Measurements from ENCODE around the gene CD74. TPM values are rescaled to one million over a fixed set of nuclear protein-coding genes. Genes with fewer than 3 reads are reported as not detected.
A peak's percentile ranks its signal among the peaks of the same experiment; 100 is the strongest.
"Not testable (repeated sequence)": the region's sequence is repeated elsewhere in the genome, so short reads cannot be mapped to it uniquely, and the experiment has no call there.

The CD74 gene
- total and polyA plus RNA-seq, 4 donors = 1,061 to 2,819 (median 1,720) TPM

GRCh38 chr5:150428978-150429377 lies 16.3 kb upstream of the CD74 start:
- 92 to 99% methylated on average over 5 of the region's 5 CpGs for WGBS, 2 donors
- no peak for ATAC-seq (ENCODE audit: insufficient read depth, low FRiP score)

GRCh38 chr5:150428106-150428876 lies 15.6 kb upstream of the CD74 start:
- 48 to 69% methylated on average over 18 of the region's 18 CpGs for WGBS, 2 donors
- H3K27me3 ChIP-seq (ENCODE audit: control insufficient read depth in 3 of 3, insufficient read depth in 3 of 3, low read length in 2 of 3) = no peaks in the 10 kb centered on the region
- H3K9me3 ChIP-seq (ENCODE audit: control insufficient read depth in 4 of 4, insufficient read depth in 3 of 4, low read length in 3 of 4) = no peaks in the 10 kb centered on the region
- ATAC-seq (ENCODE audit: insufficient read depth, low FRiP score) (no peak), DNase-seq (peak in 1 of 3 donors; percentile 6)
- no peak overlapping the region for H3K9ac ChIP-seq (ENCODE audit: insufficient read depth in 1 of 2, low read length in 2 of 2)
- H3K27ac ChIP-seq (ENCODE audit: low read depth in 1 of 2, low read length in 1 of 2) = peak overlapping the region; percentile 2 to 45
- H3K4me1 ChIP-seq (ENCODE audit: control insufficient read depth in 5 of 5, insufficient read depth in 5 of 5, low read length in 5 of 5) = peaks cover 0 to 5% (median 0%) of the 10 kb centered on the region in 5 donors
- TF ChIP-seq CTCF (IDR thresholded peaks at IDR 0.05; ENCODE audit: control extremely low read depth, extremely low read depth) = no peak
- no peaks in the 10 kb centered on the region for H3K36me3 ChIP-seq (ENCODE audit: control insufficient read depth in 4 of 4, insufficient read depth in 4 of 4, low read length in 4 of 4)
- no peak overlapping the region for H3K4me3 ChIP-seq

More at GRCh38 chr5:150428978-150429377, 16.3 kb upstream of the CD74 start:
- DNase-seq = no peak
- no peak overlapping the region for H3K27ac ChIP-seq (ENCODE audit: low read depth in 1 of 2, low read length in 1 of 2)
- no peaks in the 10 kb centered on the region for H3K9me3 ChIP-seq (ENCODE audit: control insufficient read depth in 4 of 4, insufficient read depth in 3 of 4, low read length in 3 of 4)
- H3K4me3 ChIP-seq = no peak overlapping the region
- peaks cover 0 to 5% (median 0%) of the 10 kb centered on the region in 5 donors for H3K4me1 ChIP-seq (ENCODE audit: control insufficient read depth in 5 of 5, insufficient read depth in 5 of 5, low read length in 5 of 5)
- H3K9ac ChIP-seq (ENCODE audit: insufficient read depth in 1 of 2, low read length in 2 of 2) = no peak overlapping the region
- H3K36me3 ChIP-seq (ENCODE audit: control insufficient read depth in 4 of 4, insufficient read depth in 4 of 4, low read length in 4 of 4) = no peaks in the 10 kb centered on the region
- no peak for TF ChIP-seq CTCF (IDR thresholded peaks at IDR 0.05; ENCODE audit: control extremely low read depth, extremely low read depth)
- no peaks in the 10 kb centered on the region for H3K27me3 ChIP-seq (ENCODE audit: control insufficient read depth in 3 of 3, insufficient read depth in 3 of 3, low read length in 2 of 3)

- not testable (repeated sequence) for H3K9ac ChIP-seq (ENCODE audit: insufficient read depth in 1 of 2, low read length in 2 of 2); H3K4me1 ChIP-seq (ENCODE audit: control insufficient read depth in 5 of 5, insufficient read depth in 5 of 5, low read length in 5 of 5); H3K27ac ChIP-seq (ENCODE audit: low read depth in 1 of 2, low read length in 1 of 2); ATAC-seq (ENCODE audit: insufficient read depth, low FRiP score); H3K27me3 ChIP-seq (ENCODE audit: control insufficient read depth in 3 of 3, insufficient read depth in 3 of 3, low read length in 2 of 3); H3K36me3 ChIP-seq (ENCODE audit: control insufficient read depth in 4 of 4, insufficient read depth in 4 of 4, low read length in 4 of 4); H3K9me3 ChIP-seq (ENCODE audit: control insufficient read depth in 4 of 4, insufficient read depth in 3 of 4, low read length in 3 of 4); H3K4me3 ChIP-seq; DNase-seq
- 93 to 97% methylated on average over 9 of the region's 9 CpGs for WGBS, 2 donors
Observed at GRCh38 chr5:150426165-150426564, 13.5 kb upstream of the CD74 start.

- no peaks in the 10 kb centered on the region for H3K36me3 ChIP-seq (ENCODE audit: control insufficient read depth in 4 of 4, insufficient read depth in 4 of 4, low read length in 4 of 4)
- H3K4me1 ChIP-seq (ENCODE audit: control insufficient read depth in 5 of 5, insufficient read depth in 5 of 5, low read length in 5 of 5) = no peaks in the 10 kb centered on the region
- no peak overlapping the region for H3K4me3 ChIP-seq
- H3K9me3 ChIP-seq (ENCODE audit: control insufficient read depth in 4 of 4, insufficient read depth in 3 of 4, low read length in 3 of 4) = no peaks in the 10 kb centered on the region
- 64 to 74% methylated on average over 3 of the region's 3 CpGs for WGBS, 2 donors
- ATAC-seq (ENCODE audit: insufficient read depth, low FRiP score) = no peak
- H3K9ac ChIP-seq (ENCODE audit: insufficient read depth in 1 of 2, low read length in 2 of 2) = no peak overlapping the region
- no peak for DNase-seq
- H3K27ac ChIP-seq (ENCODE audit: low read depth in 1 of 2, low read length in 1 of 2) = no peak overlapping the region
- no peaks in the 10 kb centered on the region for H3K27me3 ChIP-seq (ENCODE audit: control insufficient read depth in 3 of 3, insufficient read depth in 3 of 3, low read length in 2 of 3)
- TF ChIP-seq CTCF (IDR thresholded peaks at IDR 0.05; ENCODE audit: control extremely low read depth, extremely low read depth) = no peak
Observed at GRCh38 chr5:150422758-150423157, 10.0 kb upstream of the CD74 start.

Measured in lung (tissue), 12 donors.